K562 (cell line): ENCODE data around the gene SNPH. TPM values are rescaled to one million over a fixed set of nuclear protein-coding genes. Genes with fewer than 3 reads are reported as not detected.

Experiments used
- ATAC-seq: fragments of 200-7000 bp; cut with Tn5 transposase; 3 replicates; pipeline ENCODE4 v1.9.1; 2020; ENCODE audit warnings: moderate library complexity
- BruUV-seq: library from RNA; stranded (reverse); fragments of 400-500 nt; replicated peaks from 2 replicates; lab custom pipeline; 2021; lab: Mats Ljungman, UMichigan
- CTCF ChIA-PET: fragments of 300-600 bp; formaldehyde crosslinking; extraction: SDS; loops from one replicate; lab custom pipeline; 2021; ENCODE audit warnings: low intra/inter-chr PET ratio; lab: Yijun Ruan, JAX
- POLR2A ChIA-PET: fragments of 300-600, 350-650 bp; sonication (Branson Sonifier 250); formaldehyde crosslinking; extraction: SDS; loops from one replicate; lab custom pipeline; 2021; ENCODE audit warnings: antibody characterized with exemption, inconsistent platforms; lab: Yijun Ruan, JAX
- DNase-seq, 4 experiments: peaks; one replicate each; pipeline versions ENCODE4 v3.0.0 to v3.0.0-alpha.2; 2011 to 2018; ENCODE audit warnings: low spot score in 3 of 4, mixed read lengths in 3 of 4; ENCODE audit errors: extremely low read depth in 1 of 4
- FAIRE-seq: peaks from 2 replicates; lab custom pipeline; 2011; peaks lifted over from hg19 to GRCh38; lab: Jason Lieb, UNC
- H2AFZ ChIP-seq: 2 replicates; pipeline ENCODE4 v1.6.0; 2011; ENCODE audit warnings: low read depth, low read length, control low read depth, inconsistent platforms
- H3K27ac ChIP-seq: fragments of 200-600 bp; 3 replicates; pipeline ENCODE4 v1.8.0; 2011; ENCODE audit warnings: low read depth, mild to moderate bottlenecking, control low read depth, inconsistent platforms, low read length, moderate library complexity, mixed read lengths; ENCODE audit errors: extremely low read depth
- H3K27me3 ChIP-seq, 2 experiments: fragments of 300-600 bp in 1 of 2; 2 replicates in 1 of 2; 3 replicates in 1 of 2; pipeline versions ENCODE4 v1.6.0 to v1.8.0; 2011; ENCODE audit warnings: inconsistent platforms in 2 of 2, low read length in 2 of 2, mild to moderate bottlenecking in 1 of 2, mixed read lengths in 1 of 2, moderate library complexity in 1 of 2; ENCODE audit not compliant: control insufficient read depth in 2 of 2, insufficient read depth in 2 of 2
- H3K36me3 ChIP-seq: fragments of 300-600 bp; 3 replicates; pipeline ENCODE4 v1.8.0; 2011; ENCODE audit warnings: mild to moderate bottlenecking, low read length, inconsistent platforms; ENCODE audit not compliant: control insufficient read depth, insufficient read depth
- H3K4me1 ChIP-seq, 2 experiments: fragments of 200-600 bp in 1 of 2; replicated peaks in 1 of 2; 2 replicates in 1 of 2; 3 replicates in 1 of 2; pipeline versions ENCODE4 v1.5.1 to v1.8.0; 2011; ENCODE audit warnings: inconsistent platforms in 2 of 2, low read length in 2 of 2, mild to moderate bottlenecking in 1 of 2, mixed read lengths in 1 of 2, moderate library complexity in 1 of 2; ENCODE audit not compliant: control insufficient read depth in 2 of 2, insufficient read depth in 2 of 2
- H3K4me2 ChIP-seq: 2 replicates; pipeline ENCODE4 v1.6.1; 2011; ENCODE audit warnings: low read length, control low read depth, inconsistent platforms, mixed read lengths; ENCODE audit not compliant: insufficient read depth
- H3K4me3 ChIP-seq: fragments of 200-600 bp; sonication (generic), shearing (Covaris generic); 2 replicates; pipeline ENCODE4 v1.5.1; 2016; ENCODE audit warnings: control low read depth, inconsistent platforms
- H3K79me2 ChIP-seq: fragments of 200-600 bp; 3 replicates; pipeline ENCODE4 v1.8.0; 2011; ENCODE audit warnings: low read length, inconsistent platforms; ENCODE audit not compliant: control insufficient read depth, insufficient read depth
- H3K9ac ChIP-seq, 2 experiments: 2 replicates each; pipeline versions ENCODE4 v1.6.0 to v1.6.1; 2011; ENCODE audit warnings: low read depth in 2 of 2, low read length in 2 of 2, control low read depth in 1 of 2, inconsistent platforms in 1 of 2, mild to moderate bottlenecking in 1 of 2, mixed read lengths in 1 of 2; ENCODE audit not compliant: insufficient read depth in 1 of 2
- H3K9me1 ChIP-seq: one replicate; pipeline ENCODE4 v1.6.0; 2011; ENCODE audit warnings: inconsistent platforms, mild to moderate bottlenecking, low read length, moderate library complexity; ENCODE audit not compliant: control insufficient read depth, insufficient read depth
- H3K9me3 ChIP-seq: replicated peaks from 2 replicates; pipeline ENCODE4 v1.5.1; 2011; ENCODE audit warnings: low read depth, low read length, inconsistent platforms; ENCODE audit not compliant: control insufficient read depth, insufficient read depth
- H4K20me1 ChIP-seq: replicated peaks from 2 replicates; pipeline ENCODE4 v1.6.1; 2011; ENCODE audit warnings: low read length, inconsistent platforms, mixed read lengths; ENCODE audit not compliant: control insufficient read depth, insufficient read depth
- ESRRA ChIP-seq: fragments of 450-650 bp; IDR thresholded peaks from 2 replicates; pipeline ENCODE4 v1.6.1; 2014; ENCODE audit warnings: low read depth, mild to moderate bottlenecking, moderate library complexity, borderline replicate concordance
- HIVEP1 ChIP-seq: fragments of 250-450 bp; sonication (Bioruptor Pico); IDR thresholded peaks from 2 replicates; pipeline ENCODE4 v1.4.0; 2020; ENCODE audit warnings: mild to moderate bottlenecking
- NCOA1 ChIP-seq: fragments of 450-650 bp; IDR thresholded peaks from 2 replicates; pipeline ENCODE4 v1.6.1; 2016; ENCODE audit warnings: low read depth
- NCOA2 ChIP-seq, 2 experiments: fragments of 450-650 bp; IDR thresholded peaks; 2 replicates each; pipeline ENCODE4 v1.6.1; 2018; ENCODE audit warnings: mild to moderate bottlenecking in 2 of 2, moderate library complexity in 1 of 2; ENCODE audit not compliant: partially characterized antibody in 2 of 2
- RFX7 ChIP-seq: fragments of 250-450 bp; sonication (Bioruptor Pico); IDR thresholded peaks from 2 replicates; pipeline ENCODE4 v1.5.1; 2021; ENCODE audit warnings: mild to moderate bottlenecking
- SREBF1 ChIP-seq: fragments of 150-350 bp; IDR thresholded peaks from 2 replicates; pipeline ENCODE4 v1.6.1; 2014; ENCODE audit warnings: antibody characterized with exemption, low read depth, low read length, borderline replicate concordance
- WGBS: fragments of 100-300 bp; shearing (Covaris generic); methylation state at CpG from one replicate; pipeline ENCODE4 v1.1.6; 2016; ENCODE audit warnings: low coverage, mixed read lengths; ENCODE audit not compliant: insufficient coverage; ENCODE audit errors: missing lambda C conversion rate; 5-methylcytosine and 5-hydroxymethylcytosine counted together
- in situ Hi-C: fragments of 300-500 bp; cut with MboI; formaldehyde crosslinking; loops from 4 replicates; pipeline ENCODE4 v1.15.0; 2018; ENCODE audit warnings: inconsistent platforms, mixed read lengths
- intact Hi-C: fragments of 100-400 bp; cut with micrococcal nuclease; formaldehyde crosslinking; loops from 2 replicates; pipeline ENCODE4 v1.14.2; 2022
- polyA plus RNA-seq, 8 experiments: library from polyadenylated mRNA; depleted of rRNA in 4 of 8; stranded (reverse) in 5 of 8; unstranded in 3 of 8; fragments of >200 nt; fragmentation: Nextera tagmentation in 2 of 8; fragmentation: Illumina TruSeq in 1 of 8; extraction: Ambion mirVana in 2 of 8; extraction: Trizol in 1 of 8; gene quantifications; 2 replicates each; pipeline versions ENCODE4 v1.2.1 to v1.2.3, GENCODE V29; 2011 to 2014; ENCODE audit warnings: inconsistent platforms in 1 of 8, missing spikeins in 1 of 8
- total RNA-seq, 7 experiments: library from RNA; depleted of rRNA in 6 of 7; stranded (reverse); fragments of >200 nt in 6 of 7; fragmentation: Illumina TruSeq in 2 of 7; extraction: Trizol in 2 of 7; gene quantifications; 2 replicates each; pipeline versions ENCODE4 v1.2.1 to v1.2.3, GENCODE V29; 2011 to 2021; ENCODE audit warnings: low replicate concordance in 1 of 7
- TF ChIP-seq, protein P1 (sequence below): sonication (generic); formaldehyde crosslinking; IDR thresholded peaks from 2 replicates; pipeline ENCODE4 v1.8.1; 2023; ENCODE audit warnings: mild to moderate bottlenecking, missing genetic modification reagents, moderate library complexity
- TF ChIP-seq, protein P2 (sequence below): fragments of 450-650 bp; formaldehyde crosslinking; IDR thresholded peaks from 2 replicates; pipeline ENCODE4 v1.4.0; 2020; ENCODE audit warnings: mild to moderate bottlenecking

SNPH gene
- total and polyA plus RNA-seq, 9 of the 15 experiments (the other 6 are each of a cell fraction or from before 2014, with no cell fraction given): 0.03 to 4.2 (median 1.4) TPM

DNA sequence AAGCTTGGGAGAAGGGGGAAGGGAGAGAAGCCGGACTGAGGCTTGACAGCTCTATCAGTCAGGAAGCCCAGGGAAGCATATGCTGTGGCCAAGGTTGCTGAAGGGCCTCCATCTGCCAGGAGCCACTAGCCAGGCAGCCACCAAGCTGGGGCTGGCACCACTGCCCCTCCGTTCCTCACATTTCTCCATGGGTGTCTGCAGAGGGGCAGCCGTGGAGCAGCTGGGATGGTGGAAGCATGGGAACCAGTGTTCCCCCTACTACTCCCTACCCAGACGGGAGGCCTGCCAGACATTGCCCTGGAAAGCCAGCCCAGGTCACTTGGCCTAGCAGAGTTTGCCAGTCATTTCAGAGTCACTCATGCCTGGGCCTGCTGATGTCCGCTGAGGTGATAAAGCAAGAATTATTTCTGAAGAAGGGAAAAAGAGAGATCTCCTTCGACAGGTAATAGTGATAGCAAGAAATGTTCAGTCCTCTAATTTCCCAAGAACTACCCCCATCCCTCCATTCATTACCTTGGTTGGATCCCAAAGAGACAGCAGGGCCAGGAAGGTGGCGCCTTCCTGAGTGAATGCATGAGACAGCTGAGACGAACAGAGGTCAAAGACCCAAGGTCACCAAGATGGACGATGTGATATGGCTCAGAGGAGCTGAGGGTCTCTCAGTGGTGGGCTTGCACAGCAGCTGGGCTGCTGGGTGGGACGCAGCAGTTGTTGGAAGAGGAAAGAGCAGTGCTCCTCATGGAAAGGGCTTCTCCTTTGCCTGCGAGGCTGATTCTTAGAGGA, 21.9 kb downstream of the SNPH start:
- no peaks in the 10 kb centered on the region for H3K36me3 ChIP-seq
- no peaks in the 10 kb centered on the region for H3K9me1 ChIP-seq
- no peak overlapping the region for H3K9ac ChIP-seq
- ChIA-PET CTCF (no interaction called here), POLR2A (interaction anchor here (0.5 kb wide), 1 partner anchor 250 kb away, joined by 4 read pairs; no protein-coding TSS in a partner anchor)
- H3K4me1 ChIP-seq: peaks cover 0 to 3% of the 10 kb centered on the region in 2 experiments; a peak in 2 of 5 replicates
- TF ChIP-seq ESRRA: peak; percentile 93
- no peak for TF ChIP-seq HIVEP1
- no peak overlapping the region for H2AFZ ChIP-seq
- H3K9me3 ChIP-seq: no peaks in the 10 kb centered on the region
- ATAC-seq: no peak
- no peak overlapping the region for H3K4me2 ChIP-seq
- no peak for FAIRE-seq
- 34% methylated on average over 7 of the region's 11 CpGs for WGBS
- H3K27ac ChIP-seq: no peak overlapping the region
- H3K79me2 ChIP-seq: no peaks in the 10 kb centered on the region
- no peak for DNase-seq
- in situ Hi-C loops (no loop called here), intact Hi-C loops (no loop called here)
- no peaks in the 10 kb centered on the region for H3K27me3 ChIP-seq
- H3K4me3 ChIP-seq: no peak overlapping the region
- BruUV-seq: no TSS peak
- 0 out of 2 replicates have a peak, but pooled peaks cover 3% of the 10 kb centered on the region for H4K20me1 ChIP-seq

DNA sequence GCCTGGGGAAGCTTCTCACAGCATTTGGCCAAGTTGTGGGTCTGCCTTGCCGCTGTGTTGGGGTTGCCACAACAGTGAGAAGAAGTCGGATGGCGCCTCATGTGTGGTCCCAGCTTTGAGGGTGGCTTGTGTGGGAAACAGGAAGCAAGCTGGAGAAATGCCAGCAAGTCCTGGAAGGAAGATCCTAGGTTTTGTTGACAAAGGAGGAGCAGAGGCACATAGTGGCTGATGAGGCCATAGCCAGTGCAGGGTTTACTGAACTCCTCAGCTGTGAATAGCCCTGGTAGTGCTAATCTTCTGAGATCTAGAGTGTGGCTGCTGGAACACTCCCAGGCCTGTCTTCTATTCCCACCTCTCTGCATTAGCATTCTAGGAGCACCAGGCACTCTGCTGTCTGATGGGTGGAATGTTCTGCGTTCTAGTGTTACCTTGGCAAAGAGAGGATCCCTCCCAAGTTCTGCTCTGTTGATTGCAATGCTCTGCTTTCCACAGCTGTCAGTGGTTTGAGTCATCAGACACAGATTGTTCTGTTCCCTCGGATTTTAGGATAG, 25.2 kb downstream of the SNPH start:
- H3K27me3 ChIP-seq: no peaks in the 10 kb centered on the region
- H3K4me2 ChIP-seq: no peak overlapping the region
- peaks cover 3% of the 10 kb centered on the region; the same call in 1 of the 2 replicates for H4K20me1 ChIP-seq
- H2AFZ ChIP-seq: no peak overlapping the region
- H3K36me3 ChIP-seq: no peaks in the 10 kb centered on the region; the same call in 2 of the 3 replicates
- no peak overlapping the region for H3K4me3 ChIP-seq
- 47% methylated on average over 5 of the region's 5 CpGs for WGBS
- H3K27ac ChIP-seq: no peak overlapping the region
- in situ Hi-C loops: no loop called here
- no peaks in the 10 kb centered on the region; a peak in 1 of 5 replicates for H3K4me1 ChIP-seq
- H3K9ac ChIP-seq: peak overlapping the region in 1 of 2 experiments; percentile 28; a peak in 1 of 4 replicates
- intact Hi-C loops: no loop called here
- DNase-seq: no peak
- ATAC-seq: no peak
- ChIA-PET CTCF (no interaction called here), POLR2A (interaction anchor here (1.1 kb wide), 1 partner anchor 13 kb away, joined by 4 read pairs; no protein-coding TSS in a partner anchor)
- H3K9me3 ChIP-seq: no peaks in the 10 kb centered on the region
- FAIRE-seq: no peak
- no TSS peak for BruUV-seq
- no peaks in the 10 kb centered on the region for H3K79me2 ChIP-seq
- no peaks in the 10 kb centered on the region for H3K9me1 ChIP-seq
- TF ChIP-seq, protein P1, sequence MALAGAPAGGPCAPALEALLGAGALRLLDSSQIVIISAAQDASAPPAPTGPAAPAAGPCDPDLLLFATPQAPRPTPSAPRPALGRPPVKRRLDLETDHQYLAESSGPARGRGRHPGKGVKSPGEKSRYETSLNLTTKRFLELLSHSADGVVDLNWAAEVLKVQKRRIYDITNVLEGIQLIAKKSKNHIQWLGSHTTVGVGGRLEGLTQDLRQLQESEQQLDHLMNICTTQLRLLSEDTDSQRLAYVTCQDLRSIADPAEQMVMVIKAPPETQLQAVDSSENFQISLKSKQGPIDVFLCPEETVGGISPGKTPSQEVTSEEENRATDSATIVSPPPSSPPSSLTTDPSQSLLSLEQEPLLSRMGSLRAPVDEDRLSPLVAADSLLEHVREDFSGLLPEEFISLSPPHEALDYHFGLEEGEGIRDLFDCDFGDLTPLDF (CRISPR knock-in tag): no peak
- no peak for TF ChIP-seq SREBF1
- TF ChIP-seq NCOA1: no peak
- no peak for TF ChIP-seq RFX7 (CRISPR knock-in tag)
- no peak for TF ChIP-seq NCOA2 (IDR thresholded peaks at IDR 0.05; ENCODE audit: partially characterized antibody in 2 of 2)
- TF ChIP-seq, protein P2, sequence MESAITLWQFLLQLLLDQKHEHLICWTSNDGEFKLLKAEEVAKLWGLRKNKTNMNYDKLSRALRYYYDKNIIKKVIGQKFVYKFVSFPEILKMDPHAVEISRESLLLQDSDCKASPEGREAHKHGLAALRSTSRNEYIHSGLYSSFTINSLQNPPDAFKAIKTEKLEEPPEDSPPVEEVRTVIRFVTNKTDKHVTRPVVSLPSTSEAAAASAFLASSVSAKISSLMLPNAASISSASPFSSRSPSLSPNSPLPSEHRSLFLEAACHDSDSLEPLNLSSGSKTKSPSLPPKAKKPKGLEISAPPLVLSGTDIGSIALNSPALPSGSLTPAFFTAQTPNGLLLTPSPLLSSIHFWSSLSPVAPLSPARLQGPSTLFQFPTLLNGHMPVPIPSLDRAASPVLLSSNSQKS (CRISPR knock-in tag): no peak
